ENCODE measurements around the gene ZNF613. TPM values are rescaled to one million over a fixed set of nuclear protein-coding genes. Genes with fewer than 3 reads are reported as not detected.
A peak's percentile ranks its signal among the peaks of the same experiment; 100 is the strongest.

The ZNF613 gene
- total RNA-seq, 2 experiments from 2014 or later = 3.2 to 4.6 TPM

DNA sequence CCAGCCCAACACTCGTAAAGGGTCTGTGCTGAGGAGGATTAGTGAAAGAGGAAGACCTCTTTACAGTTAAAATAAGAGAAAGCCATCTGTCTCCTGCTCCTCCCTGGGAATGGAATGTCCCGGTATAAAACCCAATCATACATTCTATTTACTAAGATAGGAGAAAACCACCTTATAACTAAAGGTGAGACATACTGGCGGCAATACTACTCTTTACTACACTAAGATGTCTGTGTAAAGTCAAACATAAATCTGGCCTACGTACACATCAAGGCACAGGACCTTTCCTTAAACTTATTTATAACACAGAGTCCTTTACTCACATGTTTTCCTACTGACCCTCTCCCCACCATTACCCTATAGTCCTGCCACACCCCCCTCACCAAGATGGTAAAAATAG, 56.1 kb downstream of the ZNF613 start:
- Mint-ChIP-seq H3K27me3 (no peaks in the 10 kb centered on the region), H3K36me3 (peaks cover 69% of the 10 kb centered on the region), H3K4me3 (no peak overlapping the region), H3K9me3 (peaks cover 77% of the 10 kb centered on the region), H3K4me1 (ENCODE audit: low read depth) (peaks cover 12% of the 10 kb centered on the region), H3K27ac (no peak overlapping the region)
- intact Hi-C loops (cut with micrococcal nuclease) = no loop called here
- CTCF ChIA-PET = no interaction called here
- DNase-seq = no peak
- POLR2A ChIA-PET = no interaction called here

DNA sequence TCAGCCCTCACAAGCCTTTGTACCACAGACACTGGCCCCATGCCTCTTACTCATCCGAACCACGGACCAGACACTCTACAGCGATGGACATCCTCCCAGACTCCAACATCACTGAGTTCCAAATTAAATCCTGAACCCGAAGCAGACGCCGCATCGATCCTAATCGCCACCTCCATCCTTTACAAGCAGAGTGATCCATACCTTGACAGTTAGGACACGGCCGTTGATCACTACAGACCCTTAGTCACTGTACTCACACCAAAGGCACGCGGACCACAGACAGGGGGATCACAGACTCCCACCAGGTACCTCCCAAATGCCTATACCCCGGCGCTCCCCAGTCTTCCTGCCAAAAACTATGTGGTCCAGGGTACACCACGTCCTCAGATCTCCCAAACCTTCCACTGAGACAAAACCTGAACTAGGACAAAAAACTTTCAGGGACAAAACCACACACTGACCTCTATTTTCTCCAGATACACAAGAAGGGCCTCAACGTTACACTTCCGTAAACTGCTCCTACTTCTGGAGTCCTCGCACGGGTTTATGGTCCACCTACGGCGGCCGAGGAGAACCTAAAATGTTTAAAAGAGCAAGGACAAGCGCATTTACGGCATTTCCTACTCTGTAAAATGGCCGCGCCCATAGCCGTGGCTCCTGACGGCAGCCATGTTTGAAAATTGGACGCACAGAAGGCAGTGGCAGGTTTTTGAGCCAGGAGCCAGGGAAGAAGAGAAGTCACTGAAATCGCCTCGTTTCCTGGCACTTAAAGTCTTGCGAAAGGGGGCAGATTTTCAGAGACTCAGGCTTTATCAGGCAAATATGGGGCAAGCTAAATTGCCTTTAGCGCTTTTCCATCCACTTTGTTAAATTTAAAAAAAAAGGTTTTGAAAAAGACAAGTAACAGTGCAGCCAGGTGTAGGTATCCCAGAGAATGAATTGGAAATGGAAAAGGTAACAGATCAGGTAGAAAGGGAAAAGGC, 59.3 kb downstream of the ZNF613 start, which contains the start of gene ZNF350:
Gene ZNF350, minus strand, starts transcription at position 532 of the 983 bp plus-strand sequence. CDS start 12,480 bp downstream, outside the sequence.
- Mint-ChIP-seq H3K4me1 (ENCODE audit: low read depth) (peaks cover 12% of the 10 kb centered on the region), H3K9me3 (peaks cover 65% of the 10 kb centered on the region), H3K4me3 (peak within 1 kb of the TSS; percentile 89), H3K27ac (peak within 1 kb of the TSS; percentile 87), H3K36me3 (peaks cover 60% of the 10 kb centered on the region), H3K27me3 (no peaks in the 10 kb centered on the region)
- intact Hi-C loops (cut with micrococcal nuclease) = loop anchor here (1.0 to 5.0 kb wide), 5 partner anchors 22 to 82 kb away; partner anchors contain the start of genes ZNF432, ZNF613, ZNF614 and ZNF615
- ChIA-PET POLR2A (no interaction called here), CTCF (no interaction called here)
- DNase-seq = peak; percentile 94

- Mint-ChIP-seq H3K27ac (no peak overlapping the region), H3K9me3 (peaks cover 80% of the 10 kb centered on the region), H3K27me3 (no peaks in the 10 kb centered on the region), H3K4me1 (ENCODE audit: low read depth) (no peaks in the 10 kb centered on the region), H3K36me3 (peaks cover 80% of the 10 kb centered on the region), H3K4me3 (no peak overlapping the region)
- intact Hi-C loops (cut with micrococcal nuclease) = no loop called here
- DNase-seq = no peak
- CTCF ChIA-PET = no interaction called here
- POLR2A ChIA-PET = no interaction called here
Measured at GRCh38 chr19:51993422-51993821, 66.2 kb downstream of the ZNF613 start.

- no peaks in the 10 kb centered on the region for H3K4me1 Mint-ChIP-seq (ENCODE audit: low read depth)
- H3K36me3 Mint-ChIP-seq = peaks cover 80% of the 10 kb centered on the region
- intact Hi-C loops (cut with micrococcal nuclease) = no loop called here
- no peak for DNase-seq
- H3K4me3 Mint-ChIP-seq = no peak overlapping the region
- no peaks in the 10 kb centered on the region for H3K27me3 Mint-ChIP-seq
- CTCF ChIA-PET = no interaction called here
- POLR2A ChIA-PET = no interaction called here
- no peak overlapping the region for H3K27ac Mint-ChIP-seq
- H3K9me3 Mint-ChIP-seq = peaks cover 75% of the 10 kb centered on the region
Measured at GRCh38 chr19:51994048-51994644, 66.9 kb downstream of the ZNF613 start.

Other genes with a start within 250 kb of the ZNF613 start
- gene SPACA6, start 234.1 kb upstream of the ZNF613 start, total RNA-seq = 10 to 100 TPM in 1 of 2 experiments, 1 to 10 TPM in 1; 10.0 to 14.2 TPM
- gene HAS1, start 203.5 kb upstream of the ZNF613 start, total RNA-seq = not detected
- not detected for gene FPR1, start 175.6 kb upstream of the ZNF613 start, total RNA-seq
- gene FPR2, start 166.3 kb upstream of the ZNF613 start, total RNA-seq = not detected
- not detected for gene FPR3, start 132.3 kb upstream of the ZNF613 start, total RNA-seq
- 1 to 10 TPM; 4.1 to 5.3 TPM for gene ZNF577, start 39.5 kb upstream of the ZNF613 start, total RNA-seq
- gene ZNF649, start 22.5 kb upstream of the ZNF613 start, total RNA-seq = 1 to 10 TPM; 6.7 to 9.0 TPM
- 1 to 10 TPM; 6.9 to 8.1 TPM for gene ZNF350, start 59.4 kb downstream of the ZNF613 start, total RNA-seq
- 1 to 10 TPM; 7.5 to 7.8 TPM for gene ZNF615, start 80.7 kb downstream of the ZNF613 start, total RNA-seq
- 1 to 10 TPM; 7.2 TPM for gene ZNF614, start 100.9 kb downstream of the ZNF613 start, total RNA-seq
- gene ZNF432, start 121.4 kb downstream of the ZNF613 start, total RNA-seq = 1 to 10 TPM; 8.3 to 8.8 TPM
- gene ZNF841, start 168.3 kb downstream of the ZNF613 start, total RNA-seq = 10 to 100 TPM; 14.5 to 17.0 TPM
- 10 to 100 TPM; 10.5 to 11.6 TPM for gene ZNF616, start 212.5 kb downstream of the ZNF613 start, total RNA-seq
- 10 to 100 TPM in 1 of 2 experiments, 1 to 10 TPM in 1; 8.2 to 12.8 TPM for gene ZNF836, start 244.1 kb downstream of the ZNF613 start, total RNA-seq

Data from activated CD4-positive, alpha-beta memory T cell treated with anti-CD3 and anti-CD28 coated beads for 36 hours (primary cell).